Measurements from ENCODE around the gene RNF167. TPM values are rescaled to one million over a fixed set of nuclear protein-coding genes. Genes with fewer than 3 reads are reported as not detected.

Gene RNF167
- total RNA-seq, 2 donors from 2014 or later, result 66.9 to 68.6 TPM

- no peaks in the 10 kb centered on the region for H3K27me3 ChIP-seq
- peaks cover 0 to 14% of the 10 kb centered on the region in 2 donors for H3K4me1 ChIP-seq
- no peak overlapping the region for H3K27ac ChIP-seq
- no peak for TF ChIP-seq CTCF (IDR thresholded peaks at IDR 0.05)
- H3K4me3 ChIP-seq, result no peak overlapping the region
- DNase-seq (ENCODE audit: low spot score), result no peak
- H3K36me3 ChIP-seq, result peaks cover 65% of the 10 kb centered on the region
- no peaks in the 10 kb centered on the region for H3K9me3 ChIP-seq
Observed at GRCh38 chr17:4978726-4979125, 38.7 kb downstream of the RNF167 start.

GRCh38 chr17:4980644-4981216, 40.7 kb downstream of the RNF167 start:
- Histone ChIP-seq H3K4me1 (peaks cover 0 to 7% of the 10 kb centered on the region in 2 donors), H3K27ac (no peak overlapping the region)
- DNase-seq (ENCODE audit: low spot score), result no peak

DNA sequence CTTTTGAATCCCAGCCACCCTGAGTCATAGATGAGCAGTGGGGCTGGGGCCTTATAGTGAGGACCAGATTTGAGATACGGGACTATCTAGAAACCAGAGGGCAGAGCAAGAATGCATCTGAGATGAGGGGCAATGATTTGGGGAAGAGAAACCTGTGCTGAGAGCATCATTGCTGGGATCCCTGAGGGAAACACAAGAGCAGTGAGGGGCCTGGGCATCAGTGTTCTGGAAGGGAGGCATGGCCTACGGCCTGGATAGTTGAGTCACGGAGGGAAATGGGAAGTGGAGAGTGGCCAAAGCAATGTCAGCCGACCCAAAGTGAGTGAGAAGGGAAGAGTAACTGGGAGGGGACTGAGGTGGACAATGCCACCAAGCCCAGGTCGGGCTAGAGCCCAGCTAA, 42.2 kb downstream of the RNF167 start:
- no peak for TF ChIP-seq CTCF (IDR thresholded peaks at IDR 0.05)
- no peak for DNase-seq (ENCODE audit: low spot score)
- no peak overlapping the region for H3K27ac ChIP-seq
- no peaks in the 10 kb centered on the region for H3K9me3 ChIP-seq
- no peaks in the 10 kb centered on the region for H3K27me3 ChIP-seq
- H3K36me3 ChIP-seq, result peaks cover 53% of the 10 kb centered on the region
- H3K4me1 ChIP-seq, result peaks cover 0 to 21% of the 10 kb centered on the region in 2 donors
- no peak overlapping the region for H3K4me3 ChIP-seq

More at GRCh38 chr17:4980644-4981216, 40.7 kb downstream of the RNF167 start:
- Histone ChIP-seq H3K9me3 (no peaks in the 10 kb centered on the region), H3K27me3 (no peaks in the 10 kb centered on the region), H3K4me3 (no peak overlapping the region), H3K36me3 (peaks cover 68% of the 10 kb centered on the region)
- TF ChIP-seq CTCF (IDR thresholded peaks at IDR 0.05), result peak; percentile 62 to 82

- peak overlapping the region; percentile 91 for H3K4me3 ChIP-seq
- DNase-seq (ENCODE audit: low spot score), result no peak
- H3K27me3 ChIP-seq, result no peaks in the 10 kb centered on the region
- H3K4me1 ChIP-seq, result peaks cover 0 to 30% of the 10 kb centered on the region in 2 donors
- H3K36me3 ChIP-seq, result peaks cover 15% of the 10 kb centered on the region
- peak overlapping the region; percentile 96 to 97 for H3K27ac ChIP-seq
- TF ChIP-seq CTCF (IDR thresholded peaks at IDR 0.05), result no peak
- no peaks in the 10 kb centered on the region for H3K9me3 ChIP-seq
Observed at GRCh38 chr17:4986403-4986802, 46.3 kb downstream of the RNF167 start.

DNA sequence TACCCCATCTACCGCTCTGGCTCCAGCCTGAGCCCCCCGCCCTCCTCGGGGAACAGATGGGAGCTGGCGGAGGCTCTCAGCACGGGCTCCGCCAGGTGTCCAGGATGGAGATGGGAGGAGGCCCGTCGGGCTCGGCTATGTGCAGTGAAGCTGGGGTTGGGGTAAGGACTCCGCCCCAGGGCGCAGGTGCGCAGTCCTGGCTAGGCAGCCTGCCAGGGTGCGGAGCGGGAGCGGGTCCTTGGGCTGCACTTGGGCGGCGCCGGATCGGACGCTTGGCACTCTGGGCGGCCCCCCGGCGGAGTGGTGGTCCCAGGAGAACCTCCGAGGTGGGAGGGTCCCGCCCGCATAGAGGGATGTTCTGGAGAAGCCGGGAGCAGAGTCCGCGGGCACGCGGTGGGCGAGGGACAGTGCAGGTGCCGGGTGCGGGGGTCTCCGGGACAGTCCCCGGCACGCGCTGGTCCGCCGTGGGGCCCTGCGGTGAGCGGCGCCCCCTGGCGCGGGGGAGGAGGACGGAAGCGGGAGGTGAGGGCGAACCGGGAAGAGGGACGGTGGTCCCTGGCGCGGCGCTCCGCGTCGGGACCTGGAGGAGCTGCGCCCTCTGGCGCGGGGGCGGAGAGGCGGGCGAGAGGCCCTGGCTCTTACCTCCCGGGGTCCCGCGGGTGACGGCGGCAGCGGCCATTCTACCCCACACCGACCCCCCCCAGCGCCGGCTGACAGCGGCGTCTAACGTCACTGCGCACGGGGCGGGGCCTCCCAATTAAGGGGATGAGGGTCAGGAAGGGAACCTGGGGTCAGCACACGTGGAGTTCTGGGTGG, 47.1 kb downstream of the RNF167 start, which contains the start of gene CAMTA2:
Gene CAMTA2, minus strand, starts transcription at position 725 of the 816 bp plus-strand sequence. CDS start 1,453 bp downstream, outside the sequence.
- H3K9me3 ChIP-seq, result no peaks in the 10 kb centered on the region
- H3K4me3 ChIP-seq, result peak within 1 kb of the TSS; percentile 91
- H3K27ac ChIP-seq, result peak within 1 kb of the TSS; percentile 96 to 97
- H3K36me3 ChIP-seq, result peaks cover 15% of the 10 kb centered on the region
- H3K4me1 ChIP-seq, result peaks cover 0 to 30% of the 10 kb centered on the region in 2 donors
- H3K27me3 ChIP-seq, result no peaks in the 10 kb centered on the region
- peak; percentile 90 to 93 for TF ChIP-seq CTCF (IDR thresholded peaks at IDR 0.05)
- peak; percentile 89 for DNase-seq (ENCODE audit: low spot score)
